Limb (tissue), 2 donors: ENCODE measurements around the gene ABHD2.
"Not testable (repeated sequence)": the region's sequence is repeated elsewhere in the genome, so short reads cannot be mapped to it uniquely, and the experiment has no call there.

Experiments
- DNase-seq, 2 donors: peaks; one replicate each; pipeline ENCODE4 v3.0.0-alpha.2; 2016; ENCODE audit errors: extremely low spot score in 2 of 2

The ABHD2 gene

DNA sequence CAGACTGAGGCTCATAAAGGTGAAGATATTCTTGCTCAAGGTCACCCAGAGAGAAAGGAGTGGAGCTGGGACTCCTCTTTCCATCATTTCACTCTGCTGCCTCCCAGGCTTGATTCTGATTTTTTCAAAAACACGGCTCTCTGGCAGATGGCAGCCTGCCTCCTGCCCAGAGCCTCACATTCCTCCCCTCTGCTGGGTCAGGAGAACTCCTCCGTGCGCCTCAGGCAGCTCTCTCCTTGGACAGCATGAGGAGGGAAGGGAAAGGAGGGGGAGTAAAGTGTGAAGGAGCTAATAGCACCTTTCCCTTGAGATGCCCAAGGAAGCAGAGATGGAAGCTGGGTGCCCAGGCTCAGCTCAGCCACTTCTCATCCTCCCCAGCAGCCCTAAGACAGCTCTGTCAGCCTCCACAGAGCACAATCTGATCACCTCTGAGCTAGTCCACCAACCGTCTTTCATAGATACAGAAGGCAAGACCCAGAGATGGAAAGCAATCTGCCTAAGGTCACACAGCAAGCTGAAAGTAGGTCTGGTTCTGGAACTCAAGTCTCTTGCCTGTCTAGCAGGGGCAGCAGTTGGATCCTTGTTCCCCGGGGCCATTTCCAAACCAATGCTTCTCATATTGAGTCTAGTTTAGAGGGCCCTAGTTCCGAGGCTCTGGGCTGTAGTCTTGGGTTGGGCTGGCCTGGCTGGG, 129.6 kb downstream of the ABHD2 start:
- DNase-seq = no peak

DNA sequence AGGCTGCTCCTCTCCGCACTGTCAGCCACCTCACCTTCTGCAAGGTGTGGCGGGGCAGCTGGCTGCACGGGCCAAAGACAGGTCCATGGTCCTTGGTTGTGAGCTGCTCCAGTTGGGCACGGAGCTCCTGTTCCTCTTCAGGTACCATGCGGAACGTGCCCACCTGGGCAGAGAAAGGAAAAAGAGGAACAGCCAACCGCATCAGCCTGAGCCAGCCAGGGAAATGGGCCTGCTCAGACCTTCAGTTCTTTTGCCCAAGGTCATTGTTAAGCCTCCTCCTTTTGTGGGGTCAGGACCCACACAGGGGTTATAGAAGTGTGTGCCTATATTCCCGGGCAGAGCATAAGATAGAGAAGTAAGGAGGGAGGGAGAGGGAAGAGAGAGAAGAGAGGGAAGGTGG, 130.3 kb downstream of the ABHD2 start:
- DNase-seq = no peak

DNA sequence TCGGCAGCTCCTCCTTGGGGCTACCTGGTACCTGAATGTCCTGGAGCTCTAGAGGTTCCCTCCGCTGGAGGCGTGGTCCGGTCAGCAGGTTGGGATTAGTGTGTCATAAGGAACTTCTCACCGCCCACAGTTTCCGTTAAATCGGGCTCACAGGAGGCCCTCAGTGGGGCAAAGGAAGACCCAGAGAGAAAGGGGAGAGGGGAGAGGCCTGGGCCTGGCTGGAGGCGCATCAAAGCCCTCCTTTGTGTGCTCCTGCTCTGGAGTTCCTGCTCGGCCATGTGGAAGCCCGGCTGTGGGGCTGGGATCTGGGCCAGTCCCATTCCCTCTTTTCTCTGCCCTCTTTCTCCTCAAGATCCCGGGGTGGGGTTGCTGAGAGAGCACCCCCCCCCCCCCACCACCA, 133.3 kb downstream of the ABHD2 start, which contains the start of gene RLBP1:
Gene RLBP1, minus strand, starts transcription at position 37 of the 400 bp plus-strand sequence. CDS start 2,604 bp downstream, outside the sequence.
- DNase-seq = peak in 1 of 2 donors; percentile 44

DNA sequence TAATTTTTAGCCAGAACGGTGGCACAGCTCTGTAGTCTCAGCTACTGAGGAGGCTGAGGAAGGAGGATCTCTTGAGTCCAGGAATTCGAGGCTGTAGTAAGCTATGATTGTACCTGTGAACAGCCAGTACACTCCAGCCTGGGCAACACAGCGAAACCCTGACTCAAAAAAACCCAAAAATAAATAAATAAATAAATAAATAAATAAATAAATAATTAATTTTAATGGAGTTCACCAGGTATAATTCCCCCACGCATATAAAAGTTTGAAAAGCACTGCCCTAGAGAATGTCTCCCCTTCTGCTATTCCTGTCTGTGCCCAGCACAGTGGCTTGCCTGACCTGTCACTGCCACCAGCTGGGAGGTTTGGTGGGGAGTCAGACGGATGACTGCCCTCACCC, 137.3 kb downstream of the ABHD2 start:
- DNase-seq = no peak

DNA sequence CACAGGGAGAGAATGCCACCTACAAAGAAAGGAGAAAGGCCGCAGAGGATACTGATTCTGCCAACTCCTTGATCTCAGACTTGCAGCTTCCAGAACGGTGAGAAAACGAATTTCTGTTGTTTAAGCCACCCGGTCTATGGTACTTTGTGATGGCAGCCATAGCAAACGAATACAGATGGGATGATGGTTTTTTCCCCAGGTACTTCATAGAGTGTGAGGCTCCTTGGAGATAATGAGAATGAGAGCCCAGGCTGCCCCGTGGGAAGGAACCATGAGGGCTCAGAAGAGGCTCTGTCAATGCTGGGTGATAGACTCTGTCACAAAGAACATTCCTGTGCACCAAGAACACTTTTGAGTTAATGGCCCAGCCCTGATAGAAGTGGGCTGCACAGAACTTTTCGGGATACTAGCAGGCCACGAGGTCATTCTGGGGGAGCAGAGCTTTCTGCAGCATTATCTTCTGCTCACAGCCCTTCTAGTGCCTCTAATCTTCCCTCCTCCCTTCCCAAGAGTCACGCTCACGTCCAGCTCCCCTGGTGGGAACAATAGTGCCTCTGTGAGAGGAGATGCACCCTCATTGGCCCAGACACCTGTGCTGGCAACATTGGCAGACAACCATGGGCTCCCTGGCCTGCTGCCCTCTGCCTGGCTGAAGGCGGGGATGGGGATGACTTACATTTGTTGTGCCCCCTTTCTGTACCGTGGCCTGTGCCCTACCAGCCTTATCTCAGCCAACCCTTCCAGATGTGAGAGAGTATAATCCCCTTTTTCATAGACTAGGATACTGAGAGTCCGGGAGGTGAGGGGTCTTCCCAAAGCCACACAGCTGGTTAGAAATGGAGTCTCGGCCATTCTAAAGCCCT, 138.3 kb downstream of the ABHD2 start:
- no peak for DNase-seq

DNA sequence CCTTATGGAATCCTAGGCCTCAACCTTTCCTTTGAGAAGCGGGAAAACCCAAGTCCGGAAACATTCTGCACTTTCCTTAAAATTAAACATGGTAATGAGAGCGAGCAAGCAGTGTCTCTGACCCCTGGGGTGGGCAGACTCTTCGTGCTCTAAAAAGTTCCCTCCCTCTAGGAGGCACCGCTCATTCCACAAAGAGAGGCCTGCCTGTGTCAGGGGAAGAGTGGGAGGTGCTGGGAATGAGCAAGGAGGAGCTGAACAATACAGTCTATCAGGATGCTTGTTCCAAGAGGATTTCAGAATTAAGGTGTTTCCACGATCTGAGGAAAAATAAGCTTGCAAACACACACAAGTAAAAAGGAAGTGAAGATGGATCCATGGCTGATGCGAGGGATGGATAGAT, 139.2 kb downstream of the ABHD2 start:
- no peak for DNase-seq

DNA sequence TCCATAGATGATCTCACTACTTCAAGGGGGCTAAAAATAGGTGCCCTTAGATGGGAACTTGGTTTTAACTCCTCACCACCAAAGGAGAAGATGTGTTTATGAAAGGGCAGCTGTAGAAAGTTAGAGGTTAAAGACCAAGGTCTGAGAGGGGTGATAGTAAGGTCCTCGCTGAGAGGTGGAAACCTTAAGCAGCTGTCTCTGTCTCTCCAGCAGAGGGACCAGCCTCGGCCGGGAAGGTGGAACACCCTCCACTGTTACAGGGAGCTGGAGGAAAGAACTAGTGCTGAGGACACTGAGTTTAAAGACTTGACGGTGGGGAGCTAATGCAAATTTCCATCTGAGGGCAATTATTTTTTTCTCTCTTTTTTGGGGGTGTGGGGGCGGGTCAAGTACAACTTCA, 142.0 kb downstream of the ABHD2 start:
- no peak for DNase-seq

DNA sequence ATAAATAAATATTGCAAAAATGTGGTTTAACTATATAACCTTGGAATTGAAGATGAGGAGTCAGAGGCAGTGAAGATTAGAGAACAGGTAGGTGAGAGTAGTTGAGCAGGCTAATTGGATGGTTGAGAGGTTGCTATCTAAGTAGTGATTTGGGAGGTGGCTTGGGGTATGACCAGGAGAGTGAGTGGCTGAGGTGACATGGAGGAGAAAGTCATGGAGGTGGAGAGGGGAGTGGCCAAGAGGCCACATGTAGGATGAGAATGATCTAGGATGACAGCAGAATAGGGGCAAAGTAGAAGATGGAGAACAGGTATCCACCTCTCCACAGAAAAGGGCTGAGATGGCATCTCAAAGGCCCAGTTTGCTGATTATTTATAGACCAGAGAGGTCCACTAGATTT, 143.6 kb downstream of the ABHD2 start:
- DNase-seq = no peak

DNA sequence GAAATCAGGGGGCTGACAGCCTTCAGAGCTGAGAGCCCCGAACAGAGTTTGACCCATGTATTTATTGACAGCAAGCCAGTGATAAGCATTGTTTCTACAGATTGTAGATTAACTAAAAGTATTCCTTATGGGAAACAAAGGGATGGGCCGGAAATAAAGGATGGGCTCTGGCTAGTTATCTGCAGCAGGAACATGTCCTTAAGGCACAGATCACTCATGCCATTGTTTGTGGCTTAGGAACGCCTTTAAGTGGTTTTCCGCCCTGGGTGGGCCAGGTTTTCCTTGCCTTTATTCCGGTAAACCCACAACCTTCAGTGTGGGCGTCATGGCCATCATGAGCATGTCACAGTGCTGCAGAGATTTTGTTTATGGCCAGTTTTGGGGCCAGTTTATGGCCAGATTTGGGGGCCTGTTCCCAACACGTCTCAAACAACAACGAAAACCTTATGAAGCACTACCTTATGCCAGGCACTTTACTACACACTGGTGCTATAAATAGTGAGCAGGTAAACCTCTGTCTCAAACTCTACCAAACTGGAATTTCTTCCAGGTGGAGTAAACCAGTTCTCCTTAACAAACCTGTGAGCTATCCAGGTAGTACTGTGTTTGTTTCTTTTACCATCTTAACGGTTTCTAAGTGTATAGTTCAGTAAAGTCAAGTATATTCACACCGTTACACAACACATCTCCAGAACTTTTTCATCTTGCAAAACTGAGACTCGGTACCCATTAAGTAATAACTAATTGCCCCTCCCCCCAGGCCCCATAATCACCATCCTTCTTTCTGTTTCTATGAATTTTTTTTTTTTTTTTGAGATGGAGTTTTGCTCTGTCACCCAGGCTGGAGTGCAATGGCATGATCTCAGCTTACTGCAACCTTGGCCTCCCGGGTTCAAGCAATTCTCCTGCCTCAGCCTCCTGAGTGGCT, 151.9 kb downstream of the ABHD2 start:
- not testable (repeated sequence) for DNase-seq

DNA sequence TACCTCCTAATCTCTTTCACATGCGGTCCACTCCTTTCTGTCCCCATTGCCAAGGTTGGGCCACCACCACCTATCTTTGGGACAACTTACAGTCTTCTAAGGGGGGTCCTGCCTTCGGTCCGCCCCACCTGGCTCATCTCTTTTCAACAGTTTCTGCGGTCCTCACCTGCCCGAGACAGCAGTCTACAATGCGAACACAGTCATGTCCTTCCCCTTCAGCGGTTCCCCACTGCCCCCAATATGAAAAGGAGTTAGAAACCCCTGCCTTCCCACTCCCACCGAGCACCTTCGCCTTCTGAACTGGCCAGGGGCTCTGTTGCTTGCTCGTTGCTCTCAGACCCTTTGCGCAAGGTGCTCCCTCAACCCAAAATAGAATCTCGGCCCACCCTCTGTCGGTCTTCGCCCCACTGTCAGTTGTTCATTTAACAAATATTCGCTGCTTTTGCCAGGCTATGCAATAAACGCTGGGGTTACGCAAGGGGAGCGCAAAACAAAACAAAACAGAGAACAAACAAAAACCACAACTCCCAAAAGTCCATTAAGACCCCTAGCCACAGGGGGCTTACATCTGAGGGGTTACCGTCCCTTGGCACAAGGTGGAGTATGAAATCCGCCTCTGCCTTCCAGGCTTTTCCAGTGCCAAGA, 154.9 kb downstream of the ABHD2 start:
- no peak for DNase-seq

DNA sequence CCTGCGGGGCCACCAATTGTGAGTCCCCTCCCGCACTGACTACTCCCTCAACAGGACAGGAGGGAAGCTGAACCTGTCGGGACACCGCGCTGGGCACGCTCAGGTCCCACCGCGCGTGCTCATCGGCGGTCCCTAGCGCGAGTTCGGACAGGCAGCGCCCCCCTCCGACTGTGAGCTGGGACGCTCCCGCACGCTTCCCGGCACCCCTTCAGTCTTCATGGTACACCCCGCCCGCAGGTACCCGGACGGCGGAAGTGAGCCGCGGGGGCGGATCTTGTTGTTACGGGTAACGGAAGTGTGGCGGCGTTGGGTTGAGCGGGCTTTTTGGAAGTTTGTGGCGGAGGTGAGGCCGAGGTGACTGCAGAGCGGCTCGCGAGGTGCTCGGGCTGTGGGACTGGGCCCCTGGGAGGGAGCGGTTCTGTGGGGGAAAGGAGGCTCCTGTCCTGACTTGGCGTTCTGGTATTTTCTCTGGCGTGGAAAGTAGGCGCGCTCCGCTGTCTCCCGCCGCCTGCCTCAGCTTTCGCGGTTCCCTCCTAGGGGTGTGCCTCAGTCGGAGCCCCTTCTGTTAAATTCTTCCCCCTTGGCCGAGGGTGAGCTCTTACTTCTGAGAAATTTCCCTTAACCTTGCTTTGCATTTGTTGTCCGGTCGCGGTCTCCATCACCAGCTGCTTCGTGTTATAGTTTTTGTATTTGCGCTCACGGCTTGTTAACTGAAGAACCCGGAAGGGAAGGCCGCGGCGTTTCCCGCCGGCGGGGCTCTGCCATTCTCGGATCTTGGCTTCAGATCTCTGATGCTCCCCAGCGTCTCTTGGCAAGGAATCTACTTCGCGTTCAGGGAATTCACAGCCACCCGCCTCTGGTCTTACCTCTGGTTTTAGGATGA, 155.7 kb downstream of the ABHD2 start, which contains the start of gene FANCI:
Gene FANCI, plus strand, starts transcription at position 289 of the 883 bp plus-strand sequence. CDS start 3,669 bp downstream, outside the sequence.
- DNase-seq = peak; percentile 96 to 98

DNA sequence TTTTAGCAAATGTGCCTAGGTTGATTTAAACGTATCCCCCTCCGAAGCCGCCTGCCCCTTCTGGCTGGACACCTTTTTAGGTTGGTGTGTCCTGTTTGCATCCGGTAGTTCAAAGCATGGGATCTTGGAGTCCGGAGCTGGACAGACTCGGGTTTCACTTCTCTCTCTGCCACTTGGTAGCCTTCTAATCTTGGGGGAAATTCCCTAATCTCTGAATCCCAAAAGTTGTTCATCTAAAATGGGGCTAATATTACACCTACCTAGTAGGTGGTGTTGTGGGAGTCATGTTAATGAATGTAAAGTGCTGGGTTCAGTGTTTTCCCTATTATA, 156.3 kb downstream of the ABHD2 start:
- DNase-seq = no peak

DNA sequence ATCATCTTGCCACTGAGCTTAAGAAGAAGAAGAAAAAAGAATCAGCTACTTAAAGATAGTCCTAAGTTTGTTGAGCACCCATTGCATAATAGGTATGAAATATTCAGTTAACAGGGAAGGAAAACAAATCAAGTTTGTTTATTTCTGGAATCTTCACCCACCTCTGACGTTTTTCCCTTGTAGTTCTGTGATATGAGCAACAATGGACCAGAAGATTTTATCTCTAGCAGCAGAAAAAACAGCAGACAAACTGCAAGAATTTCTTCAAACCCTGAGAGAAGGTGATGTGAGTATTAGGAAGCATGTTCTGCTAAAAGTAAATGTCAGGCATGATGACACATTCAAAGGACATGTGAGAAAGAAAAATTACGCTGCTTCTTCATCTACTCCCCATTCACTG, 159.2 kb downstream of the ABHD2 start:
- DNase-seq = no peak

DNA sequence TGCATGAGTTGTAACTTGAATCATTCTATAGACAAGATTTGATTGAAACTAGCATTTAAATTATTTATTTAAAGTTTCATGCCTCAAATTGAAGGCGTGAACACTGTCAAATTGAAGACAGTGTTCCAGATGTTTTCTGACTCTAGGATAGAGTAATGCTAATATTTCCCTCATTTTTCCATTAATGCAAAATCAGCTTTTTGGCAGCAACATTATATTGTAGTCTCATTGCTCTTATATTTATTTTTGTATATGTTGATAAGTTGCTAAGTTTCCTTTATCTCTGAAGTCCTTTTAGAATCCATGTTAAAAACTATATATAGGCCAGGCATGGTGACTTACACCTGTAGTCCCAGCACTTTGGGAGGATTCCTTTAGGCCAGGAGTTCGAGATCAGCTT, 160.3 kb downstream of the ABHD2 start:
- no peak for DNase-seq

DNA sequence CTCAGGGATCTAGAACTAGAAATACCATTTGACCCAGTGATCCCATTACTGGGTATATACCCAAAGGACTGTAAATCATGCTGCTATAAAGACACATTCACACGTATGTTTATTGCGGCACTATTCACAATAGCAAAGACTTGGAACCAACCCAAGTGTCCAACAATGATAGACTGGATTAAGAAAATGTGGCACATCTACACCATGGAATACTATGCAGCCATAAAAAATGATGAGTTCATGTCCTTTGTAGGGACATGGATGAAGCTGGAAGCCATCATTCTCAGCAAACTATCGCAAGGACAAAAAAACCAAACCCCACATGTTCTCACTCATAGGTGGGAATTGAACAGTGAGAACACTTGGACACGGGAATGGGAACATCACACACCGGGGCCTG, 161.9 kb downstream of the ABHD2 start:
- DNase-seq = not testable (repeated sequence)
